ENCODE results near the gene SLC16A12.

DNA sequence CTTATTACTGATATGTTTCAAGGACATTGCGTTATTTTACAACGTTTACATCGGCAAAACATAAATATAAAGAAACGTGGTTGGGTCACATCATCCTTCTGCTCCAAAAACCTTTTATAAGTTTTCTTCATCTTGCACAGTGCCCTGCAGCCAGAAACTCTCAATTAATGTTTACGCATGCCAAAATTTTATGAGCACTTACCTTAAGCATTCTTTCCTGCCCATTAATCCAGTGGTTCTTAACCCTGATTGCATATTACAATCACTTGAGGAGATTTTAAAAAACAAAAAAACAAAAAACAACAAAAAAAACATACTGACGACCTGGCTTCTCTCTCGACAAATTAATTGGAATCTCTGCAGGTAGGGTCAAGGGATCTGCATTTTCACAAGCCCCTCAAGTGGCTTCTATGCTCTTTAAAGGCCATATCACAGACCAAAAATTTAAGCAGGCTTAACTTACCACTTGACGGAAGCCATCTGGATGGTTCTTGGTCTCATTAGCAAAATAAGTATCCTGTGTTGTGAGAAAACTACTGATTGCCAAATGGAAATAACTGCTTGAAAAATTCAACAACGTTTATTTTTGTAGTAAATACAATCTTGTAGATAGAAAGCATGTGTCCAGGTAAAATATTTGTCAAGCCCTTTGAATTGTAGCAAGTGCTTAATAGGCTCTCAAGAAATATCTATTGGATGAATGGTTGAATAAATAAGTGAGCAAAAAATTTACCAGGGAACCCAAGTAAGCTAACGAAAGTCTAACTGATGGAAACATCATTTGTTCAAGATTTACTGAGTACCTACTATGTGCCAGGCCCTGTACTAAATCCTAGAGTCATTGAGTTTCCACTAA lies 30.9 kb upstream of the SLC16A12 start:
- TF ChIP-seq, protein P1, sequence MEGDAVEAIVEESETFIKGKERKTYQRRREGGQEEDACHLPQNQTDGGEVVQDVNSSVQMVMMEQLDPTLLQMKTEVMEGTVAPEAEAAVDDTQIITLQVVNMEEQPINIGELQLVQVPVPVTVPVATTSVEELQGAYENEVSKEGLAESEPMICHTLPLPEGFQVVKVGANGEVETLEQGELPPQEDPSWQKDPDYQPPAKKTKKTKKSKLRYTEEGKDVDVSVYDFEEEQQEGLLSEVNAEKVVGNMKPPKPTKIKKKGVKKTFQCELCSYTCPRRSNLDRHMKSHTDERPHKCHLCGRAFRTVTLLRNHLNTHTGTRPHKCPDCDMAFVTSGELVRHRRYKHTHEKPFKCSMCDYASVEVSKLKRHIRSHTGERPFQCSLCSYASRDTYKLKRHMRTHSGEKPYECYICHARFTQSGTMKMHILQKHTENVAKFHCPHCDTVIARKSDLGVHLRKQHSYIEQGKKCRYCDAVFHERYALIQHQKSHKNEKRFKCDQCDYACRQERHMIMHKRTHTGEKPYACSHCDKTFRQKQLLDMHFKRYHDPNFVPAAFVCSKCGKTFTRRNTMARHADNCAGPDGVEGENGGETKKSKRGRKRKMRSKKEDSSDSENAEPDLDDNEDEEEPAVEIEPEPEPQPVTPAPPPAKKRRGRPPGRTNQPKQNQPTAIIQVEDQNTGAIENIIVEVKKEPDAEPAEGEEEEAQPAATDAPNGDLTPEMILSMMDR (IDR thresholded peaks at IDR 0.05; ENCODE audit: extremely low read depth in 1 of 2, insufficient read depth in 1 of 2, low read depth in 1 of 2, low read length in 2 of 2): no peak
- TF ChIP-seq POLR2AphosphoS5 (IDR thresholded peaks at IDR 0.05; ENCODE audit: insufficient read depth, low read depth, low read length): no peak
- TF ChIP-seq POLR2A (IDR thresholded peaks at IDR 0.05; ENCODE audit: low read depth, low read length): no peak
- TF ChIP-seq, protein P2, sequence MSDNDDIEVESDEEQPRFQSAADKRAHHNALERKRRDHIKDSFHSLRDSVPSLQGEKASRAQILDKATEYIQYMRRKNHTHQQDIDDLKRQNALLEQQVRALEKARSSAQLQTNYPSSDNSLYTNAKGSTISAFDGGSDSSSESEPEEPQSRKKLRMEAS (IDR thresholded peaks at IDR 0.05; ENCODE audit: insufficient read depth, insufficient read length): no peak
- no peak for TF ChIP-seq MYC (IDR thresholded peaks at IDR 0.05; ENCODE audit: low read depth, low read length)
- no peak for TF ChIP-seq GATA2 (IDR thresholded peaks at IDR 0.05; ENCODE audit: insufficient read depth, insufficient read length, low read depth, low read length)
- no peak for TF ChIP-seq JUN (IDR thresholded peaks at IDR 0.05; ENCODE audit: borderline replicate concordance, insufficient read depth, insufficient read length, low read depth)
- no peak for TF ChIP-seq EZH2 (IDR thresholded peaks at IDR 0.05; ENCODE audit: borderline replicate concordance, low read depth, low read length, severe bottlenecking)
- no peak for TF ChIP-seq FOS (IDR thresholded peaks at IDR 0.05; ENCODE audit: borderline replicate concordance, insufficient read depth, low read length)

All from endothelial cell of umbilical vein (primary cell).